Mesenchymal stem cell (in vitro differentiated cells and primary cell): Measurements from ENCODE around the gene DSC3.
"Not testable (repeated sequence)": the region's sequence is repeated elsewhere in the genome, so short reads cannot be mapped to it uniquely, and the experiment has no call there.

Experiments used
- DNase-seq: peaks from one replicate; pipeline ENCODE4 v3.0.0-alpha.2; 2013
- H2AFZ ChIP-seq: one replicate; pipeline ENCODE4 v1.6.1; 2013; ENCODE audit warnings: low read depth, mild to moderate bottlenecking, control low read depth, inconsistent platforms, low read length, moderate library complexity
- H2AK5ac ChIP-seq: 2 replicates; pipeline ENCODE4 v1.6.1; 2013; ENCODE audit warnings: low read length, moderate library complexity, mild to moderate bottlenecking, inconsistent platforms; ENCODE audit not compliant: severe bottlenecking
- H2BK120ac ChIP-seq: one replicate; pipeline ENCODE4 v1.6.1; 2013; ENCODE audit warnings: low read depth, mild to moderate bottlenecking, inconsistent platforms, low read length, moderate library complexity
- H2BK12ac ChIP-seq, 2 experiments: one replicate each; pipeline ENCODE4 v1.6.1; 2013; ENCODE audit warnings: inconsistent platforms in 2 of 2, low read length in 2 of 2, mild to moderate bottlenecking in 2 of 2, moderate library complexity in 2 of 2, control low read depth in 1 of 2
- H2BK15ac ChIP-seq: one replicate; pipeline ENCODE4 v1.6.1; 2013; ENCODE audit warnings: mild to moderate bottlenecking, low read depth, inconsistent platforms; ENCODE audit not compliant: poor library complexity, severe bottlenecking
- H2BK5ac ChIP-seq: 2 replicates; pipeline ENCODE4 v1.6.1; 2013; ENCODE audit warnings: low read depth, mild to moderate bottlenecking, low read length, control low read depth, inconsistent platforms; ENCODE audit not compliant: poor library complexity, severe bottlenecking
- H3K14ac ChIP-seq, 2 experiments: one replicate each; pipeline ENCODE4 v1.6.1; 2013; ENCODE audit warnings: inconsistent platforms in 2 of 2, low read length in 2 of 2, control low read depth in 1 of 2, mild to moderate bottlenecking in 1 of 2, moderate library complexity in 1 of 2
- H3K18ac ChIP-seq, 2 experiments: one replicate each; pipeline ENCODE4 v1.6.1; 2013; ENCODE audit warnings: inconsistent platforms in 2 of 2, low read length in 2 of 2, control low read depth in 1 of 2, low read depth in 1 of 2, mild to moderate bottlenecking in 1 of 2
- H3K23ac ChIP-seq, 2 experiments: one replicate each; pipeline ENCODE4 v1.6.1; 2013; ENCODE audit warnings: inconsistent platforms in 2 of 2, low read length in 2 of 2, mild to moderate bottlenecking in 2 of 2, moderate library complexity in 2 of 2, control low read depth in 1 of 2
- H3K27ac ChIP-seq: 2 replicates; pipeline ENCODE4 v1.5.1; 2013; ENCODE audit warnings: mild to moderate bottlenecking, moderate library complexity, low read length, control low read depth, inconsistent platforms; ENCODE audit not compliant: poor library complexity, severe bottlenecking
- H3K27me3 ChIP-seq, 2 experiments: 2 replicates each; pipeline versions ENCODE4 v1.6.1 to v1.7.0; 2013; ENCODE audit warnings: low read length in 2 of 2, mild to moderate bottlenecking in 2 of 2, moderate library complexity in 2 of 2, control low read depth in 1 of 2, inconsistent platforms in 1 of 2; ENCODE audit not compliant: control insufficient read depth in 1 of 2, insufficient read depth in 1 of 2
- H3K36me3 ChIP-seq, 2 experiments: 2 replicates each; pipeline versions ENCODE4 v1.6.1 to v1.7.0; 2013; ENCODE audit warnings: low read length in 2 of 2, control low read depth in 1 of 2, inconsistent platforms in 1 of 2, low read depth in 1 of 2, mild to moderate bottlenecking in 1 of 2; ENCODE audit not compliant: insufficient read depth in 2 of 2, control insufficient read depth in 1 of 2
- H3K4ac ChIP-seq, 2 experiments: one replicate each; pipeline ENCODE4 v1.6.1; 2013; ENCODE audit warnings: inconsistent platforms in 2 of 2, low read length in 2 of 2, mild to moderate bottlenecking in 2 of 2, moderate library complexity in 2 of 2, control low read depth in 1 of 2, low read depth in 1 of 2
- H3K4me1 ChIP-seq: 2 replicates; pipeline ENCODE4 v1.6.1; 2013; ENCODE audit warnings: low read depth, low read length, control low read depth; ENCODE audit not compliant: control insufficient read depth, insufficient read depth
- H3K4me2 ChIP-seq: 2 replicates; pipeline ENCODE4 v1.6.1; 2013; ENCODE audit warnings: low read length, mild to moderate bottlenecking, inconsistent platforms; ENCODE audit not compliant: poor library complexity, severe bottlenecking
- H3K4me3 ChIP-seq, 2 experiments: 2 replicates each; pipeline versions ENCODE4 v1.5.1 to v1.7.0; 2013; ENCODE audit warnings: low read length in 2 of 2, mild to moderate bottlenecking in 2 of 2, control low read depth in 1 of 2, low read depth in 1 of 2; ENCODE audit not compliant: insufficient read depth in 1 of 2
- H3K79me1 ChIP-seq: replicated peaks from 2 replicates; pipeline ENCODE4 v1.6.1; 2013; ENCODE audit warnings: mild to moderate bottlenecking, control low read depth, low read length, inconsistent platforms; ENCODE audit not compliant: poor library complexity, severe bottlenecking
- H3K9ac ChIP-seq: 2 replicates; pipeline ENCODE4 v1.7.0; 2013; ENCODE audit warnings: mild to moderate bottlenecking, low read length, moderate library complexity
- H3K9me3 ChIP-seq: 2 replicates; pipeline ENCODE4 v1.7.0; 2013; ENCODE audit warnings: mild to moderate bottlenecking, low read length; ENCODE audit not compliant: control insufficient read depth
- H4K8ac ChIP-seq: one replicate; pipeline ENCODE4 v1.6.1; 2013; ENCODE audit warnings: inconsistent platforms, mild to moderate bottlenecking, low read length, moderate library complexity
- H4K91ac ChIP-seq: one replicate; pipeline ENCODE4 v1.6.1; 2013; ENCODE audit warnings: mild to moderate bottlenecking, low read length, inconsistent platforms
- WGBS: methylation state at CpG from one replicate; pipeline ENCODE4 v1.1.7; 2013; ENCODE audit warnings: mixed read lengths; 5-methylcytosine and 5-hydroxymethylcytosine counted together

The DSC3 gene

DNA sequence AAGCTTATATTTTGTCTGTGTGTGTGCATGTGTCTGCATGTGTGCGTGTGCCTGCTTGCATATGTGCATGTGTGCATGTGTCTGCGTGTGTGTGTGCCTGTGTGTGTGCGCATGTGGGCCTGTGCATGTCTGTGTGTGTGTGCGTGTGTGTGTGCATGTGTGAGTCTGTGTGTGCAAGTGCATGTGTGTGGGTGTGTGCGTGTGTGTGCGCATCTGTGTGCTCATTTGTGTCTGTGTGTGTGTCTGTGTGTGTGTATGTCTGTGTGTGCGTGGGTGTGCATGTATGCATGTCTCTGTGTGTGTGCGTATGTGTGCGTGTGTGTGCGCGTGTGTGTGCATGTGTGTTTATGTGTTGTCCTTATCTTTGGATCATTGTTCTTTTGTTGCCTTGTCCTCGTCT, 56.8 kb downstream of the DSC3 start:
- no peak overlapping the region for H3K4me3 ChIP-seq
- peak overlapping the region in 1 of 2 experiments; percentile 5 for H3K14ac ChIP-seq
- H3K4me2 ChIP-seq = no peak overlapping the region
- 97% methylated on average over 12 of the region's 12 CpGs for WGBS
- no peak overlapping the region for H2AFZ ChIP-seq
- no peak overlapping the region for H3K27ac ChIP-seq
- H3K18ac ChIP-seq = no peak overlapping the region
- peaks cover 3% of the 10 kb centered on the region for H3K4me1 ChIP-seq
- no peaks in the 10 kb centered on the region for H3K27me3 ChIP-seq
- no peak overlapping the region for H2BK120ac ChIP-seq
- no peak overlapping the region for H3K4ac ChIP-seq
- no peak overlapping the region for H3K23ac ChIP-seq
- H3K9ac ChIP-seq = no peak overlapping the region
- no peak overlapping the region for H4K8ac ChIP-seq
- H2BK12ac ChIP-seq = no peak overlapping the region
- no peaks in the 10 kb centered on the region for H3K9me3 ChIP-seq
- H2BK15ac ChIP-seq = no peak overlapping the region
- no peak overlapping the region for H2BK5ac ChIP-seq
- no peaks in the 10 kb centered on the region for H3K79me1 ChIP-seq
- DNase-seq = no peak
- H3K36me3 ChIP-seq = no peaks in the 10 kb centered on the region
- peak overlapping the region; percentile 15 for H4K91ac ChIP-seq
- no peak overlapping the region for H2AK5ac ChIP-seq

- no peak overlapping the region for H2BK15ac ChIP-seq
- H3K4me2 ChIP-seq = no peak overlapping the region
- no peak for DNase-seq
- no peak overlapping the region for H3K9ac ChIP-seq
- H3K18ac ChIP-seq = no peak overlapping the region
- H3K14ac ChIP-seq = no peak overlapping the region
- no peak overlapping the region for H3K23ac ChIP-seq
- H2BK12ac ChIP-seq = no peak overlapping the region
- no peak overlapping the region for H3K4me3 ChIP-seq
- H2AFZ ChIP-seq = no peak overlapping the region
- no peak overlapping the region for H3K4ac ChIP-seq
- H3K27ac ChIP-seq = no peak overlapping the region
- no peak overlapping the region for H4K91ac ChIP-seq
- no peaks in the 10 kb centered on the region for H3K27me3 ChIP-seq
- no peaks in the 10 kb centered on the region for H3K9me3 ChIP-seq
- H3K4me1 ChIP-seq = peaks cover 3% of the 10 kb centered on the region
- no peak overlapping the region for H2AK5ac ChIP-seq
- H3K79me1 ChIP-seq = no peaks in the 10 kb centered on the region
- no peak overlapping the region for H4K8ac ChIP-seq
- H2BK120ac ChIP-seq = no peak overlapping the region
- WGBS = 100% methylated on average over 3 of the region's 11 CpGs
- no peaks in the 10 kb centered on the region for H3K36me3 ChIP-seq
- H2BK5ac ChIP-seq = no peak overlapping the region
Measured at GRCh38 chr18:30982285-30982992, 60.1 kb downstream of the DSC3 start.

- WGBS = no CpG with 5 or more reads among the region's 4 CpGs
- not testable (repeated sequence) for H3K4me3 ChIP-seq, H2BK15ac ChIP-seq, H2AFZ ChIP-seq, H3K4me1 ChIP-seq, H3K23ac ChIP-seq, H2BK120ac ChIP-seq, H3K18ac ChIP-seq, DNase-seq, H2BK12ac ChIP-seq, H3K14ac ChIP-seq, H3K9ac ChIP-seq, H3K4me2 ChIP-seq, H3K4ac ChIP-seq, H2AK5ac ChIP-seq, H4K8ac ChIP-seq, H3K79me1 ChIP-seq, H3K9me3 ChIP-seq, H3K36me3 ChIP-seq, H4K91ac ChIP-seq, H3K27me3 ChIP-seq, H3K27ac ChIP-seq, H2BK5ac ChIP-seq
Measured at GRCh38 chr18:30978091-30978490, 64.5 kb downstream of the DSC3 start.

DNA sequence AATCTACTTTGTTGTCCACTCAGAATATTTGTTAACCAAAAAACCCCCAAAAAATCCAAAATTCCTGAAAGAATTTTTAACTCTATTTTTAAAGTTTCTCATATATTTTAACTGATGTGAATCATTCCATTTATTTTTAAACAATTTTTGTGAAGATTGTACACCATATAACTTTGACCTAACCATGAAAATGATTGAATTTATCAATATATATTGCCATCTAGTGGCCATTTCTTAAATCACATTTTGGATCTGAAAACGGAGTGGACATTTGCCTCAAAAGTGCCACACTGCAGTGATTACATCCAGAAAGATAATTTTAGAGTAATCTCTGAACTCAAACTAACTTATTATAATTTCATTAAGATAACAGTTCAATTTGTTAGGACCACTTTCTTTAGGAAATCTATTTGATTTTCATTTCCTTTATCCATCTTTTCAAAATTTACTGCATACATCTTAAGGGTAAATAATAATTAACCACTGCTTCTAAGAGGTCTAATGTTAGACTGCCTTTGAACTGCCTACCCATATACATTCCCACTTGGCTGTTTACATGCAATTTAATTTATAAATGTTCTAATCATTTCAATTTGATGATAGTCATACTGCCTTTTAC, 71.1 kb downstream of the DSC3 start:
- Histone ChIP-seq H3K18ac (no peak overlapping the region), H2AK5ac (no peak overlapping the region), H3K79me1 (no peaks in the 10 kb centered on the region), H3K27me3 (no peaks in the 10 kb centered on the region), H4K8ac (no peak overlapping the region), H3K4me3 (no peak overlapping the region), H3K23ac (no peak overlapping the region), H2BK5ac (no peak overlapping the region), H2BK12ac (no peak overlapping the region), H2BK120ac (no peak overlapping the region), H2AFZ (no peak overlapping the region), H3K27ac (no peak overlapping the region), H3K4me1 (no peaks in the 10 kb centered on the region), H3K36me3 (no peaks in the 10 kb centered on the region), H4K91ac (no peak overlapping the region), H3K4me2 (no peak overlapping the region), H3K4ac (no peak overlapping the region), H3K9me3 (no peaks in the 10 kb centered on the region), H2BK15ac (no peak overlapping the region), H3K14ac (no peak overlapping the region), H3K9ac (no peak overlapping the region)
- no CpG with 5 or more reads among the region's 1 CpG for WGBS
- DNase-seq = peak; percentile 39
